ENCODE results near the gene CPA4.

The CPA4 gene

DNA sequence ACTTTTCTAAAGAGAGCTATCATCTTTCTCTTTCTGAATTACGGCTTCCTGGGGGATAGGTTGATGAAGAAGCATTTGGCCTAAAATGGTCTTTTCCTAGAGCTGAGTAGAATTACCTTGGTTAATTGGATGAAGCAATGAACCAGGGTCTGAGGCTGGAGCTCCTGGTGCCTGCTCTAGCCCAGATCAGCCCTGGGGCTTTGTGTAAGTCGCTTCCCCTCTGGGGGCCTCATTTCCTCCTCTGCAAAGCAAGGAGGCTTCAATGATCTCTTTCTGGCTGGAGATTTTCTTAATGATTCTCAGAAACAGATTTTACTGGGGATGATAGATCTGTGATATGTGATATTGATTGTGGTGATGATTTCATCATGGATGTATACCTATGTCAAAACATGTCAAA lies 29.8 kb upstream of the CPA4 start:
- no peak for DNase-seq (ENCODE audit: low read depth)
- TF ChIP-seq, protein P1, sequence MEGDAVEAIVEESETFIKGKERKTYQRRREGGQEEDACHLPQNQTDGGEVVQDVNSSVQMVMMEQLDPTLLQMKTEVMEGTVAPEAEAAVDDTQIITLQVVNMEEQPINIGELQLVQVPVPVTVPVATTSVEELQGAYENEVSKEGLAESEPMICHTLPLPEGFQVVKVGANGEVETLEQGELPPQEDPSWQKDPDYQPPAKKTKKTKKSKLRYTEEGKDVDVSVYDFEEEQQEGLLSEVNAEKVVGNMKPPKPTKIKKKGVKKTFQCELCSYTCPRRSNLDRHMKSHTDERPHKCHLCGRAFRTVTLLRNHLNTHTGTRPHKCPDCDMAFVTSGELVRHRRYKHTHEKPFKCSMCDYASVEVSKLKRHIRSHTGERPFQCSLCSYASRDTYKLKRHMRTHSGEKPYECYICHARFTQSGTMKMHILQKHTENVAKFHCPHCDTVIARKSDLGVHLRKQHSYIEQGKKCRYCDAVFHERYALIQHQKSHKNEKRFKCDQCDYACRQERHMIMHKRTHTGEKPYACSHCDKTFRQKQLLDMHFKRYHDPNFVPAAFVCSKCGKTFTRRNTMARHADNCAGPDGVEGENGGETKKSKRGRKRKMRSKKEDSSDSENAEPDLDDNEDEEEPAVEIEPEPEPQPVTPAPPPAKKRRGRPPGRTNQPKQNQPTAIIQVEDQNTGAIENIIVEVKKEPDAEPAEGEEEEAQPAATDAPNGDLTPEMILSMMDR (IDR thresholded peaks at IDR 0.05; ENCODE audit: control insufficient read depth, insufficient read depth, low read depth, low read length, missing control alignments) = no peak
- no peak overlapping the region for H3K4me3 ChIP-seq (ENCODE audit: control insufficient read depth, low read depth, low read length)

DNA sequence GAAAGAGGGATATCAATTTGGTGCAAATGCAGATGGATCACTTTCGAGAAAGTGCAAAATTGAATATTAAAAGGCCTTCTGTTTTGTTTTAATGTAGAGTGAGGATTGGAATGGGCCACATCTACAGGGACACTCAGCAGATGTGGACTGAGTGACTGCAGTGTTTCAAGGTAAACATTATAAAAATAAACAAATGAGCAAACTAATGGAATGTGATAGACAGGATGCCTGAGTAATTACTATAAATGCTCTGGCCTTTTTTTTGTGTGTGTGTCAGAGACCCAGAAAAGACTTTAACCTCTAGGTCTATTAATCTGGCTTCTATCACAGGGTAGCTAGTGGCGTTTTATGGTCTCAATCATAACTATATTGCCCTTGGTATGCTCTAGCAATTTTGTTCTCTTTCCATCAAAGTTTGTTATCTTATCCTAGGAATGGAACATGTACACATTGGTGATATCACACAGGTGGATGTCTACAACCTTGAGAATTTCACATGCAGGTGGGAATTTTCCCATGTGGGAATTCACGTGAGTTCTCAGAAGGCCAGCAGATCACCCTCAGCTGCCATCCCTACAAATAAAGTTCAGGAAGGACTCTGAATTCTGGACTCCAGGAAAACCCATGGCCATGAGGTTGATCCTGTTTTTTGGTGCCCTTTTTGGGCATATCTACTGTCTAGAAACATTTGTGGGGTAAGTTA lies 26.6 kb upstream of the CPA4 start, which contains the start of gene CPA2:
Gene CPA2 (plus strand): TSS at position 606 of the 703 bp plus-strand sequence. CDS start 19 bp downstream, at position 625.
- TF ChIP-seq, protein P1 (IDR thresholded peaks at IDR 0.05; ENCODE audit: control insufficient read depth, insufficient read depth, low read depth, low read length, missing control alignments) = no peak
- no peak for DNase-seq (ENCODE audit: low read depth)
- H3K4me3 ChIP-seq (ENCODE audit: control insufficient read depth, low read depth, low read length) = no peak within 1 kb of the TSS

DNA sequence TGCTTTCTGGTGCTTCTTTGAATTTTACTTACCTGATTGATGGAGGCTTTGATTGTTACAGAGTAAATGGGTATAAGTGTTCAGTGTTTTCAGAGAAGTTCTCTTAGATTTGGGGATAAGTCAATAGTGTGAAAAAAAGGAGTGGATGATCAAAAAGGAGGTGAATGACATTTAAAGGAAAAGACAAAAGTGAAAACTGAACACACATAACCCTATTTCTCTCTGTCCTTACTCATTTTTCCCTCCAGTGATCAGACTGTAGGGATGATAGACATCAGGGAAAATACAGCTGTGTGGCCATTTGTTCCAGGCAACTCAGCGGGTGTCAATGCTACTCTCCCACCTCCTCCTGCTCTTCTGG lies 26.0 kb upstream of the CPA4 start:
- DNase-seq (ENCODE audit: low read depth) = no peak
- TF ChIP-seq, protein P1 (IDR thresholded peaks at IDR 0.05; ENCODE audit: control insufficient read depth, insufficient read depth, low read depth, low read length, missing control alignments) = no peak
- no peak overlapping the region for H3K4me3 ChIP-seq (ENCODE audit: control insufficient read depth, low read depth, low read length)

DNA sequence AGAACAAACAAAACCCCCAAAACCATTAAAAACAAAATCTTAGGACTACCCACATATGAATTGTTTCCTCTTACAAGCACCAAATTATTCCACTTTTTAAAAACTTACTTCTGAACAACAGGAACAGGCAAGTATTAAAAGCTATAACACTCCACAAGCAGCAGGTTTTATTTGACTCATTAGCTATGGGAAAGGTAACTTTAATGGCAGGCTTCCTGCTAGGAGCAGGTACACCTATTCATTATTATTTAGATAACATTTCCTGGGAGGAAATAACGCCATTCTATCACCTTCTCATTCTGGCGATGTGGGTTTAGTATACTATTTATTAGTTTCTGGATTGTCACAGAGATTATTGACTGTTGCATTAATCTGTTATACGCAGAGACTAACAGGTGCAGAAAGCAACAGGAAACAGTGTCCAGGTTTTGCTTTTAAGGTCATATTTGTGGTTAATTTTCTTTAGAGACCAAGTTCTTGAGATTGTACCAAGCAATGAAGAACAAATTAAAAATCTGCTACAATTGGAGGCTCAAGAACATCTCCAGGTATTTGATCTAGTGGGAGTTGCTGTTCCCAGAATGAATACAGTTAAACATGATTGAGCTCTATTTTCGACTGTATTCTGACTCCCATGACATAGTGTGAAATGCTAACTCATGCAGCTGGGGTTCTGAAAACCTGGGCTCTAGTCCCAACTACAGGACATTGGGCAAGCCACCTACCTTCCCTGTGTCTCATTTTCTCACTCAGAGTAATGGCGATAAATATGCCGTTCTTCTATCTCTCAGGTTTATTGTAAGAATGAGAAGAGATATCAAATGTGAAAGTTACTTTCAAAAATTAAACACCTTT lies 24.3 kb upstream of the CPA4 start:
- H3K4me3 ChIP-seq (ENCODE audit: control insufficient read depth, low read depth, low read length) = no peak overlapping the region
- DNase-seq (ENCODE audit: low read depth) = no peak
- TF ChIP-seq, protein P1 (IDR thresholded peaks at IDR 0.05; ENCODE audit: control insufficient read depth, insufficient read depth, low read depth, low read length, missing control alignments) = no peak

DNA sequence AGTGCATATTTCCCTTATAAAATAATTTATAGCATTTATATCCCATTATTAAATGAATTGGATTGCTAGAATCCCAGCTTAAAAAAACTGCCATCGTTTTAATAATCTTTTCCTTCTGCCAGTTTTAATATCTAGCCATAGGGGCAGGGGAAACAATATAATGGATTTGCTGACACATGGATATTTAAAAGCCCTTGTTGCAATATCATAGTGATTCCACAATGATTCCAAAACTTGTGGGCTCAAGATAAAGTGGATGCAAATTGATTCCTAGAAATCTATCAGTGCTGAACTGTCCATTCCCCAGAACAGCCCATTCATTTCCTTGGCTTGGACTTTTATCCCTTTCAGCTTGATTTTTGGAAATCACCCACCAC lies 23.7 kb upstream of the CPA4 start:
- H3K4me3 ChIP-seq (ENCODE audit: control insufficient read depth, low read depth, low read length) = no peak overlapping the region
- DNase-seq (ENCODE audit: low read depth) = no peak
- TF ChIP-seq, protein P1 (IDR thresholded peaks at IDR 0.05; ENCODE audit: control insufficient read depth, insufficient read depth, low read depth, low read length, missing control alignments) = no peak

DNA sequence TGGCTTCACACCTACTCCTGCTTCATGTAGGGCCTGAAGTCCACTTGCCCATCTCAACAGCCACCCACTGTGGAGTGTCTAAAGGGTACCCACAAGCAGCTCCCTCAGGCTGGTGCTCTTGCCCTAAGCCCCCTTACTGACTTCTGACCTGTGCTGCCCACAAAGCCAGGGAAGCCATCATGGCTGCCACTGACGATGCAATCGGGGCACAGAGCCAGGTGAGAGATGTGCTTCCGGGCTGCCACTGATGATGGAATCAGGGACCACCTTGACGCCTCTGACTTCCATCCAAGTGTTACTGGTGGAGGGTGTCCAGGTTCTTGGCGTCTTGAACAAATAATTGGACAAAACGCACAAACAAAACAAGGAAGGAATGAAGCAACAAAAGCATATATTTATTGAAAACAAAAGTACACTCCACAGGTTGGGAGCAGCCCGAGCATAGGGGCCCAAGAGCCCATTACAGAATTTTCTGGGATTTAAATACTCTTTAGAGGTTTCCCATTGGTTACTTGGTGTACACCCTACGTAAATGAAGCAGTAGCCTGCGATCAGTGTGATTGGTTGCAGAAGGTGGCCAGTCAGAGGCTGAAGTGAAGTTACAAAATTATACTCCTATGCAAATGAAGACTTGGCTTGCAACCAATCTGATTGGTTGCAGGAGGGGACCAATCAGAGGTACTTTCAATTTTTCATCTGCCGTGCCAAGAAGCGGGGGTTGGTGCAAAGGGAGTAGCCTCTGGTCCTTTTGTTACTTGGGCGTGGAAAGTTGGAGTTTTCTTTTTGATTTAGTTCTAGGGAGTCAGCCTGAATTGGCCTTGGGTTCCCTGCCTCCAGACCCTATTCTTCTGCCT lies 21.8 kb upstream of the CPA4 start:
- no peak for DNase-seq (ENCODE audit: low read depth)
- TF ChIP-seq, protein P1 (IDR thresholded peaks at IDR 0.05; ENCODE audit: control insufficient read depth, insufficient read depth, low read depth, low read length, missing control alignments) = no peak
- H3K4me3 ChIP-seq (ENCODE audit: control insufficient read depth, low read depth, low read length) = no peak overlapping the region
